CD4-positive, alpha-beta T cell treated with Interleukin-6 for 4 hours (primary cell): Measurements from ENCODE around the gene PCLAF.
"Not testable (repeated sequence)": the region's sequence is repeated elsewhere in the genome, so short reads cannot be mapped to it uniquely, and the experiment has no call there.

Experiments
- DNase-seq: peaks from one replicate; pipeline ENCODE4 v3.0.0-alpha.2; 2020; ENCODE audit warnings: mixed read lengths

The PCLAF gene

DNA sequence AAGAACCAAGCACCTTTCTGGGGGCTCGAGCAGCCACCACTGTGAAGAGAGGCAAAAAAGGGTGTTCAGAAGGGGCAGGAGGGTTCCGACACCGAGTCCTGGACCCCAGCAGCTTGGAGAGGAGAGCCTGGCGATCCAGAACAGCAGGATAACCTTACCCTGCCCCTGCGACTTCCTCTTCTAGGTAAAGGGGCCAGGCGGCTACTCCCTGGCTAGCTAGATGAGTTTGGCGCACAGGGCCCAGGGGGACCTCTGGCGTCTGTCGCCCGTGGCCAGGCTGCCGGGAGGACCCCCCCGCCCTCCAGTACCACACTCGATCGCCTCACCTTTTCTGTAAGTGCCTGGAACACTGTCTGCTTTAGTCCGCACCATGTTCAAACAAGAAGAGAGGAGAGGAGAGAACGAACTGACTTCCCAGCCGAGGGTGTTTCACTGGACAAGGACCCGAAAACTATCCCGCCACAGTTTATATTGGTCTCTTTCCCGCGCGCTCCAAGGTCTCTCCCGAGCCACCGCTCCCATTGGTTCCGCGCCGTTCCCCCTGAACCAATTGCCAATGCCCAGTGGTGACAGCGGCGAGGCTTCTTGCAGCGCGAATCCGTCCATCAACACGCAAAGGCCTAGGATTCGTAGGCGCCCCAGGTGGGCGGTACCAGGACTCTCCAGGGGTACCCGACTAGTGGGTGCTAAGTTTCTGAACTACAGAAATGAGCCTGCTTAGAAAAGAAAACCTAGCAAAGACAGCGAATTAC is at the start of gene PCLAF:
Gene PCLAF, minus strand, starts transcription at position 442 of the 752 bp plus-strand sequence. Its CDS starts 70 bp downstream, at position 372.
- DNase-seq: peak; percentile 92

DNA sequence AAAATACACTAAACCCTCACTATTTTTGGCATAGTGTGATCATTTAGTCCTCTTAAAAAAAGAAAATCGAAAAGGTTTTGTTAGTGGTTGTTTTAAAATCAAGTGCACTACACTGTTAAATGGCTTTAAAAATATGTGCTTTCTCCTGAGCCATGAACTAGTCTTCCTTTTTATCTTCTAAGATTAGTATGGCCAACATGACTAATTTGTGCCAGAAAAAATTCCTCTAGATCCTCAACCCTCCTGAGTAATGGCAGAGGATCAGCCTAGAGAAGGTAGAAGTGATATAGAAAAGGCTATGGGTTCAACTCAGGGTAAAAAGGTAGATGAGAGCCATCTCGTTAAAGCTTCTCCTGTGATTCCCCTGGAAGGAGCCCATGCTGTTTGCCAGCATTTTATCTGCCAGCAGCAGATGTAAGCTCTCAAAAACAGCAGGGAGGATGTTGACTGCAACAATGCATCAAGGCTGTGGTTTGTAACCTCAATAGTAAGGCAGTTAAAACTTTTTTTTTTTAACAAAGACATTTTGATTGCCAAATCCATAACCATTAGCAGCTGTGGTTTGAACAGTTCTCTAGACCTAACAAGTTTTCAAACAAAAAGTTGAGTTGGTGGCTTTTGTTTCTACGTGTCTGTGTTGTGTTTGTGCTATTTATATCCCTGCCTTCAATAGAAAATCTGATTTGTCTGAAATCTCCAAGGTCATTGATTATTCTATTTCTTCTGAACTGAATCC is 48.9 kb upstream of the PCLAF start:
- peak; percentile 60 for DNase-seq

- DNase-seq: no peak
These were observed 48.2 kb upstream of the PCLAF start for GRCh38 chr15:64429448-64429847.

GRCh38 chr15:64426845-64427465 is 45.7 kb upstream of the PCLAF start:
- no peak for DNase-seq

DNA sequence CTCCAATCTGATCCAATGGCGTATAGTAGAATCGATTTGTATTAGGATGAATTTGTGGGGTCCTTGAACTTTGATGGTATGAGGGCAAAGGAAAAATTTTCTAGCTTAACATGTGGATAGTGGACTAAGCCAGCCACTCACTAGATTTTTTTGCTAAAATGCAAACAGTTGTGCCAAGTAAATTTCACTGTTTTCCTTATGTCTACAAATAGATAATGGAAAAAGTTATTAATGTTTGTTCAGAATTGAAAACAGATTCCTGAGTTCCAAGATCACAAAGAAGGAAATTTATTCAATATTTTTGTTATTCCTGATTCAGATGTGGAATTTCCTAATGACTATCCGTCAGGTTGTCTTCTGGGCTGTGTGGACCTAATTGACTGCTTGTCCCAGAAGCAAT is 44.0 kb upstream of the PCLAF start:
- no peak for DNase-seq

DNA sequence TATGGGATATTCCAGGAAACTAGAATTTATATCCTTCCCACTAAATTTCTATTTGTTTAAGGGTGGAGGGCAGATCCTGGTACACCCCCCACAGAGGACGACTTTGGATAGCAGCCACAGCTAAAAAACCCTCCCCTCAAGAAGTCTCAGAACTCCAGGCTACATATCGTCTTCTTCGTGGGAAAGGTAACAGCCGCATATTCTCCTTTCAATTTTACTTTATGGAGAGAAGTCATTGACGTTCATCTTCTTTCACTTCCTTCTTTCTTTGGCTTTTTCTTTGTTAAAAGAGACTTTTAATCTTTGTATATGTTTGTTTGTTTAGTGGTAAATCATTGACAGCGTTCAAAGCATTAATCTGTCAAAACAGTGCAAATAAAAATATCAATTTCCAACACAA is 42.7 kb upstream of the PCLAF start:
- no peak for DNase-seq

DNA sequence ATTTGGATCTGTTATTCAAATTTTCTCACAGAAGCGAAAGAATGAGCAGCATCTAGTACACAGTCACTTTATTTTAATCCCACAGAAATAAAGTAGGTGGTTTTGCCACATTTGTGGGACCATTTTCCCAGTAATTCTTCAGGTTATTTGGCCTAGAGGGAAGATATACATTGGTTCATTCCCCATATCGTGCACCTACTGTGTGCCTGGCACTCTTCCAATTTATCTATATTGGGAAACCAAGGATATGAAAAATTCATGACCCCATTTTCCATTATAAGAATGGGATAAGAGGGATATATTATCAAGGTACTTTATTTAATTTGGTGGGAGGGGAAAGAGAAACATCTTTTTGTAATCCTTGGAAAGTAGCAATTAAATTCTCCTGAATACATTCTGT is 41.5 kb upstream of the PCLAF start:
- no peak for DNase-seq

DNA sequence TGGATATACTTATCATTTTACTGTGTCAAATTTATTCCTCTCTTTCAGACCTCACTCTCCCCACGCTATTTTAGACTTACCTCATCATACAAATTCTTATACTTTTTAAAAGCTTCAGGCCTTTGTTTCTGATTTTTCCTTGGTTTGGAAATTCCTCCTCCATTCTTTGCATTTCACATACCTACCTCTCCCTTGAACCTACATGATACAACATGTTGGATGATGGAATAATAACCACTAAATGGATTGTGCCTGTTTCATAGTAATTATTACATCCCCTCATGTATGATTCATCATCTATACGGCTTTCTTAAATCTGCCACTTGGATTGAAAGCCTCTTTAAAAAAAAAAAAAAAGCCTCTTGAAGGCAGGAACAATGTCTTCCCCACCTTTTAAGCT is 31.0 kb upstream of the PCLAF start:
- DNase-seq: no peak

- no peak for DNase-seq
These were observed 19.3 kb upstream of the PCLAF start for GRCh38 chr15:64400583-64400982.

DNA sequence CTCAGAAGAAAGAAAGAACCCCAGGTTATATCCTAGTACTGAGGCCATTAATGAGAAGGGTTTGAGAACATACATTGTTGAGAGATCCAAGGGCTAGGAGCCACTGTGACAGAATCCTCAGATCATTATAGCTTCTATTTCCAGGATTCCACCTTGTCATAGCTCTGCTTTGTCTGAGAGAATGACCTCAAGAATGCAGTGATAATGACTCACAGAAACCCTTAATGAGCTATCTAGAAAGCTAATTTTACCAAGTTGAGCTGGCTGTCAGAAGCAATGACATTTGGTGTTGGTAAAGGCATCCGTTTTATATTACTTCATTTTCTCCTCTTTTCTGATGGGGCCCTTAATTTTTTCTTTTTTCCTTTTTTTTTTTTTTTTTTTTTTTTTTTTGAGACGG is 17.3 kb upstream of the PCLAF start:
- no peak for DNase-seq

GRCh38 chr15:64396789-64397188 is 15.5 kb upstream of the PCLAF start:
- no peak for DNase-seq

GRCh38 chr15:64392471-64392870 is 11.2 kb upstream of the PCLAF start:
- not testable (repeated sequence) for DNase-seq

DNA sequence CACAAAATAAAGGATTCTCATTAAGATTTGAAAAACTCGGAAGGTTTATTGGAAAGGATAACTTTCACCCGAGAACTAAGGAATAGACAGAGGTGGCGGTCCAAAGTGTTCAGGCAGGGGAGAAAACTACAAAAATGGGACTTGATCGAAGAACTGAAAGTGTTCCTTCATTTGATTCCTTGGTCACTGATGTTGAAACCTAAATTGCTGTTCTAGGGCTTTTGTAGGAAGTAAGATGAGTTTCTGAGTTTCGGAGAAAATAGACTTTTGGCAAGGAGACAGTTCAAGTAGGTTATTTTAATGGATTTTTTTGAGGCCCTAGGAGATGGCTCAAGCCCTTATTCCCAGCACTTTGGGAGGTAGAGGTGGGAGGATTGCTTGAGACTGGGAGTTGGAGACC is 7.8 kb upstream of the PCLAF start:
- DNase-seq: no peak

GRCh38 chr15:64387562-64388168 is 6.4 kb upstream of the PCLAF start, which contains the start of gene TRIP4:
TRIP4 (plus strand) TSS chr15:64387836; CDS start chr15:64387864, 28 bp downstream.
- peak; percentile 97 for DNase-seq

- DNase-seq: no peak
These were observed 5.0 kb upstream of the PCLAF start for GRCh38 chr15:64386291-64386690.

DNA sequence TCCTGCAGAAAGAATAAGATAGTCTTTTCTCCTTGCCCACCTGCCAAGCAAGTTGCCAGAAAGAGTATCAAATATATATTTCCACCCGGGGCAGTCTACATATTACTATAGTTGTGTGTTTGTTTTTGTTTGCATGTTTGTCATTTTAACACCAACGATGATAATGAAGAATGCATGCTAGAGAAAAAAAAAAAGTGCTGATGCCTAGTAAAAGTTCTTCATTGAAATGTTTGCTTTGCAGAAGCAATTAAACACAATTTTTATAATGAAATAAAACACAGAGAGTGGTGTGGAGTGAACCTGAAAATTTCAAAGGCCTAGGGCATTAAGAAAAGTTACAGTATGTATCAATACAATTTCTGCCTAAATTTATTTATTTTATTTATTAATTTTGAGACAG is 2.5 kb upstream of the PCLAF start:
- DNase-seq: no peak

- DNase-seq: not testable (repeated sequence)
These were observed 941 bp downstream of the PCLAF start for GRCh38 chr15:64380130-64380870.

DNA sequence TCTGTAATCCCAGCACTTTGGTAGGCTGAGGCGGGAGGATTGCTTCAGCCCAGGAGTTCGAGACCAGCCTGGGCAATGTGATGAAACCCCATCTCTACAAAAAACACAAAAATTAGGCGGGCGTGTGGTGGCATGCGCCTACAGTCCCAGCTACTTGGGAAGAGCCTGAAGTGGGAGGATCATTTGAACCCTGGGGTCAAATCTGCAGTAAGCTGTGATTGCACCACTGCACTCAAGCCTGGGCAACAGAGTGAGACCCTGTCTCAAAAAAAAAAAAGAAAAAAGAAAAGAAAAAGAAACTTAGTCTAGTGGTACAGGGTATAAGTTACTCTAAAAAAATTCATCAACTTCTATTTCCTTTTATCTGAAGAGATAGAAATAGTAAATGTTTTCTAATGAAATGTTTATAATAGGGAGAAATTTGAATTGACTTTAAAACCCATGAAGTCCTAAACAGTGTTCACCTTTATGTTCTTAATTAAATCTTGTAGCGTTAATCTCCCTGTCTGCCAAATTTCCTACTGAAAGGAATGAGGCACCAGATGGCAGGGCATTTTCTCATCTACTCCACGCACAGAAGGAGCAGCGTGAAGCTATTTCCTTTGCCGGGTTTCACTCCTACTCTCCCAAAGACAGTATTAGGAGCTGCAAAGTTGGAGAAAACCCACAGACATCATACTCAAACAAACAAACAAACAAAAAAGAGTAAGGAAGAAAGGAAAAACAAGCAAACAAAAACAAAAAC is 1.9 kb downstream of the PCLAF start:
- no peak for DNase-seq

- DNase-seq: no peak
These were observed 7.9 kb downstream of the PCLAF start for GRCh38 chr15:64373360-64373759.

DNA sequence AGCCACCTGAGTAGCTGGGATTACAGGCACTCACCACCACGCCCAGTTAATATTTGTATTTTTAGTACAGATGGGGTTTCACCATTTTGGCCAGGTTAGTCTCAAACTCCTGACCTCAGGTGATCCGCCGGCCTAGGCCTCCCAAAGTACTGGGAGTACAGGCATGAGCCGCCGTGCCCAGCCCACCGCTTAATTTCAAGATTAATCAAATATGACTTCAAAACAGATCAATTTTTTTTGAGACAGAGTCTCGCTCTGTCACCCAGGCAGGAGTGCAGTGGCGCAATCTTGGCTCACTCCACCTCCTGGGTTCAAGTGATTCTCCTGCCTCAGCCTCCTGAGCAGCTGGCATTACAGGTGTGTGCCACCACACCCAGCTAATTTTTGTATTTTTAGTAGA is 9.9 kb downstream of the PCLAF start:
- not testable (repeated sequence) for DNase-seq

GRCh38 chr15:64369078-64369607 is 12.1 kb downstream of the PCLAF start:
- DNase-seq: no peak

DNA sequence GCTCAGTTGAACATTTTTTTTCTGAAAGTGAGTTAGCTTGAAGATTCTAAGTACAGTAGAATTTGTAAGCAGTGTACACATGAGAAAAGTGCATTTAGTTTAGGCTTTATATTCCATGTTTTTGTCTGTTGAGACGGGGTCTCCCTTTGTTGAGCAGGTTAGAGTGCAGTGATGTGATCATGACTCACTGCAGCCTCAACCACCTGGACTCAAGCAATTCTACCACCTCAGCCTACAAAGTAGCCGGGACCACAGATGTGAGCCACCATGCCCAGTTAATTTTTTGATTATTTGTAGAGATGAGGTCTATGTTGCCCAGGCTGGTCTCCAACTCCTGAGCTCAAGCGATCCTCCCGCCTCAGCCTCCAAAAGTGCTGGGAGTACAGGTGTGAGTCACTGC is 20.0 kb downstream of the PCLAF start:
- no peak for DNase-seq
